HepG2 (cell line): Measurements from ENCODE around the gene NDUFS7. TPM values are rescaled to one million over a fixed set of nuclear protein-coding genes. Genes with fewer than 3 reads are reported as not detected.

Experiments used
- BCLAF1 ChIP-seq: fragments of 450-650 bp; IDR thresholded peaks from 2 replicates; pipeline ENCODE4 v1.6.1; 2017; ENCODE audit warnings: mild to moderate bottlenecking
- DMAP1 ChIP-seq: IDR thresholded peaks from 2 replicates; pipeline ENCODE4 v1.6.1; 2016
- FLYWCH1 ChIP-seq: sonication (generic); formaldehyde crosslinking; IDR thresholded peaks from 2 replicates; pipeline ENCODE4 v1.8.1; 2023; ENCODE audit warnings: mild to moderate bottlenecking, missing genetic modification reagents
- FOXK1 ChIP-seq: sonication (generic); formaldehyde crosslinking; IDR thresholded peaks from 2 replicates; pipeline ENCODE4 v1.4.0; 2020; ENCODE audit warnings: low read depth, missing genetic modification reagents, borderline replicate concordance
- GMEB1 ChIP-seq: sonication (generic); formaldehyde crosslinking; IDR thresholded peaks from 2 replicates; pipeline ENCODE4 v1.5.1; 2020; ENCODE audit warnings: missing genetic modification reagents, mild to moderate bottlenecking, borderline replicate concordance
- IRF1 ChIP-seq: sonication (generic); formaldehyde crosslinking; IDR thresholded peaks from 2 replicates; pipeline ENCODE4 v1.4.0; 2020; ENCODE audit warnings: low read depth, mild to moderate bottlenecking, missing genetic modification reagents
- ISX ChIP-seq: sonication (generic); formaldehyde crosslinking; conservative IDR thresholded peaks from 2 replicates; pipeline ENCODE4 v1.5.0; 2020; ENCODE audit warnings: missing genetic modification reagents
- KDM5A ChIP-seq: fragments of 200-600 bp; sonication (generic); IDR thresholded peaks from 2 replicates; pipeline ENCODE4 v1.7.0; 2018; ENCODE audit warnings: antibody characterized with exemption, mild to moderate bottlenecking, low read length, borderline replicate concordance
- PCBP1 ChIP-seq: fragments of 200-400 bp; formaldehyde crosslinking; IDR thresholded peaks from 2 replicates; pipeline ENCODE4 v1.6.1; 2017; ENCODE audit warnings: mild to moderate bottlenecking, low read depth, low read length, borderline replicate concordance
- SRSF9 ChIP-seq: fragments of 200-400 bp; formaldehyde crosslinking; IDR thresholded peaks from 2 replicates; pipeline ENCODE4 v1.6.1; 2018; ENCODE audit warnings: borderline replicate concordance, mild to moderate bottlenecking, low read depth, low read length; ENCODE audit not compliant: insufficient read depth, poor library complexity, severe bottlenecking
- TFAP4 ChIP-seq: sonication (generic); IDR thresholded peaks from 2 replicates; pipeline ENCODE4 v1.6.1; 2016; ENCODE audit warnings: low read depth, borderline replicate concordance
- TRAFD1 ChIP-seq: sonication (generic); formaldehyde crosslinking; IDR thresholded peaks from 2 replicates; pipeline ENCODE4 v1.5.1; 2020; ENCODE audit warnings: missing genetic modification reagents, mild to moderate bottlenecking, borderline replicate concordance
- ZBTB2 ChIP-seq: sonication (generic); formaldehyde crosslinking; IDR thresholded peaks from 2 replicates; pipeline ENCODE4 v1.8.0; 2022; ENCODE audit warnings: low read depth, missing genetic modification reagents
- ZNF124 ChIP-seq: sonication (generic); formaldehyde crosslinking; IDR thresholded peaks from 2 replicates; pipeline ENCODE4 v1.4.0; 2020; ENCODE audit warnings: missing genetic modification reagents
- ZNF20 ChIP-seq: sonication (generic); formaldehyde crosslinking; IDR thresholded peaks from 2 replicates; pipeline ENCODE4 v1.4.0; 2020; ENCODE audit warnings: mild to moderate bottlenecking, moderate library complexity, missing genetic modification reagents
- polyA plus RNA-seq, 8 experiments: library from polyadenylated mRNA; depleted of rRNA in 3 of 8; stranded (reverse) in 7 of 8; unstranded in 1 of 8; fragments of >200 nt; fragmentation: Illumina TruSeq in 4 of 8; extraction: Trizol in 4 of 8; gene quantifications; 2 replicates each; pipeline versions ENCODE4 v1.2.1 to v1.2.3, GENCODE V29; 2011 to 2016; ENCODE audit warnings: low read depth in 4 of 8, missing spikeins in 1 of 8, mixed read lengths in 1 of 8; ENCODE audit not compliant: insufficient read depth in 1 of 8
- total RNA-seq, 5 experiments: library from RNA; depleted of rRNA; stranded (reverse); fragments of >200 nt; fragmentation: Illumina TruSeq; extraction: Trizol; gene quantifications; 2 replicates each; pipeline ENCODE4 v1.2.3, GENCODE V29; 2016; ENCODE audit warnings: low read depth in 1 of 5
- TF ChIP-seq, protein P1 (sequence below): sonication (generic); formaldehyde crosslinking; IDR thresholded peaks from 2 replicates; pipeline ENCODE4 v1.9.0; 2022; ENCODE audit warnings: missing genetic modification reagents, mild to moderate bottlenecking, borderline replicate concordance

The NDUFS7 gene
- total and polyA plus RNA-seq, 2 of the 13 experiments (the other 11 are each of a cell fraction or from before 2014, with no cell fraction given): 34.3 to 66.9 TPM

- TF ChIP-seq GMEB1 (CRISPR knock-in tag): no peak
- TF ChIP-seq ZNF20: no peak
- TF ChIP-seq ISX (CRISPR knock-in tag): no peak
- TF ChIP-seq IRF1: no peak
- TF ChIP-seq ZBTB2 (CRISPR knock-in tag): no peak
- TF ChIP-seq ZNF124 (CRISPR knock-in tag): no peak
- no peak for TF ChIP-seq TRAFD1
- no peak for TF ChIP-seq SRSF9
- TF ChIP-seq DMAP1 (CRISPR knock-in tag): no peak
- no peak for TF ChIP-seq FLYWCH1 (CRISPR knock-in tag)
- TF ChIP-seq, protein P1, sequence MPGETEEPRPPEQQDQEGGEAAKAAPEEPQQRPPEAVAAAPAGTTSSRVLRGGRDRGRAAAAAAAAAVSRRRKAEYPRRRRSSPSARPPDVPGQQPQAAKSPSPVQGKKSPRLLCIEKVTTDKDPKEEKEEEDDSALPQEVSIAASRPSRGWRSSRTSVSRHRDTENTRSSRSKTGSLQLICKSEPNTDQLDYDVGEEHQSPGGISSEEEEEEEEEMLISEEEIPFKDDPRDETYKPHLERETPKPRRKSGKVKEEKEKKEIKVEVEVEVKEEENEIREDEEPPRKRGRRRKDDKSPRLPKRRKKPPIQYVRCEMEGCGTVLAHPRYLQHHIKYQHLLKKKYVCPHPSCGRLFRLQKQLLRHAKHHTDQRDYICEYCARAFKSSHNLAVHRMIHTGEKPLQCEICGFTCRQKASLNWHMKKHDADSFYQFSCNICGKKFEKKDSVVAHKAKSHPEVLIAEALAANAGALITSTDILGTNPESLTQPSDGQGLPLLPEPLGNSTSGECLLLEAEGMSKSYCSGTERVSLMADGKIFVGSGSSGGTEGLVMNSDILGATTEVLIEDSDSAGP (CRISPR knock-in tag): peak; percentile 57; the same call in 1 of the 2 replicates
- no peak for TF ChIP-seq PCBP1
- no peak for TF ChIP-seq TFAP4
- TF ChIP-seq KDM5A: no peak
- no peak for TF ChIP-seq FOXK1 (CRISPR knock-in tag)
- TF ChIP-seq BCLAF1: no peak
These were observed 11.7 kb downstream of the NDUFS7 start (continued) for GRCh38 chr19:1395194-1396018.
